Brain microvascular endothelial cell (primary cell): ENCODE data around the gene GAPVD1.

Source experiments
- DNase-seq: peaks from one replicate; pipeline ENCODE4 v3.0.0-alpha.2; 2020
- H3K27ac ChIP-seq: fragments of 250-450 bp; sonication (Bioruptor Pico); 2 replicates; pipeline ENCODE4 v1.5.1; 2020; ENCODE audit warnings: mild to moderate bottlenecking, moderate library complexity
- H3K27me3 ChIP-seq: fragments of 250-450 bp; sonication (Bioruptor Pico); replicated peaks from 2 replicates; pipeline ENCODE4 v1.5.1; 2020; ENCODE audit warnings: mild to moderate bottlenecking
- H3K36me3 ChIP-seq: fragments of 250-450 bp; sonication (Bioruptor Pico); replicated peaks from 2 replicates; pipeline ENCODE4 v1.5.1; 2020; ENCODE audit warnings: mild to moderate bottlenecking
- H3K4me3 ChIP-seq: 2 replicates; pipeline ENCODE4 v1.5.1; 2011; ENCODE audit warnings: low read depth, mild to moderate bottlenecking, control low read depth, low read length, moderate library complexity
- CTCF ChIP-seq: IDR thresholded peaks from 2 replicates; pipeline ENCODE4 v1.5.1; 2011; ENCODE audit warnings: low read depth, mild to moderate bottlenecking, moderate library complexity, low read length, control low read depth, inconsistent platforms; ENCODE audit errors: missing control alignments
- in situ Hi-C: cut with HindIII; loops from 2 replicates; pipeline ENCODE4 v1.10.0; 2017; ENCODE audit warnings: low sequenced_read_pairs, low pct_ligation_motif_present

The GAPVD1 gene

GRCh38 chr9:125240649-125240999 is 21.0 kb upstream of the GAPVD1 start:
- Histone ChIP-seq H3K4me3 (peak overlapping the region; percentile 99), H3K36me3 (peaks cover 54% of the 10 kb centered on the region), H3K27me3 (no peaks in the 10 kb centered on the region), H3K27ac (peak overlapping the region; percentile 96)
- TF ChIP-seq CTCF = no peak
- no peak for DNase-seq
- in situ Hi-C loops = no loop called here

- in situ Hi-C loops = no loop called here
These were observed 20.4 kb upstream of the GAPVD1 start, which contains the start of gene HSPA5 for GRCh38 chr9:125241000-125241862. TSS of gene HSPA5 (minus strand) at chr9:125241343. CDS start at chr9:125241126, 217 bp downstream.

GRCh38 chr9:125241863-125242739 is 19.5 kb upstream of the GAPVD1 start:
- in situ Hi-C loops = no loop called here
- Histone ChIP-seq H3K27ac (peak overlapping the region; percentile 89), H3K4me3 (peak overlapping the region; percentile 72), H3K36me3 (peaks cover 40% of the 10 kb centered on the region), H3K27me3 (no peaks in the 10 kb centered on the region)
- no peak for TF ChIP-seq CTCF
- no peak for DNase-seq

More at GRCh38 chr9:125241000-125241862, 20.4 kb upstream of the GAPVD1 start, which contains the start of gene HSPA5:
- Histone ChIP-seq H3K27ac (peak within 1 kb of the TSS; percentile 96), H3K4me3 (peak within 1 kb of the TSS; percentile 99), H3K36me3 (peaks cover 48% of the 10 kb centered on the region), H3K27me3 (no peaks in the 10 kb centered on the region)
- DNase-seq = peak; percentile 100
- TF ChIP-seq CTCF = peak; percentile 19

GRCh38 chr9:125243792-125244260 is 17.8 kb upstream of the GAPVD1 start:
- Histone ChIP-seq H3K27ac (peak overlapping the region; percentile 70), H3K27me3 (no peaks in the 10 kb centered on the region), H3K4me3 (no peak overlapping the region), H3K36me3 (peaks cover 22% of the 10 kb centered on the region)
- in situ Hi-C loops = no loop called here
- no peak for TF ChIP-seq CTCF
- no peak for DNase-seq

GRCh38 chr9:125246261-125246667 is 15.4 kb upstream of the GAPVD1 start:
- Histone ChIP-seq H3K27ac (no peak overlapping the region), H3K4me3 (no peak overlapping the region), H3K27me3 (no peaks in the 10 kb centered on the region), H3K36me3 (no peaks in the 10 kb centered on the region)
- no peak for DNase-seq
- no peak for TF ChIP-seq CTCF
- in situ Hi-C loops = no loop called here
